IMR-90 (cell line): ENCODE data around the gene BRIP1. TPM values are rescaled to one million over a fixed set of nuclear protein-coding genes. Genes with fewer than 3 reads are reported as not detected.

ENCODE experiments used
- ATAC-seq: fragments of 200-7000 bp; cut with Tn5 transposase; 2 replicates; pipeline ENCODE4 v1.9.1; 2020; ENCODE audit warnings: low read depth, mild to moderate bottlenecking, moderate library complexity
- BruUV-seq: library from RNA; stranded (reverse); fragments of 400-500 nt; replicated peaks from 2 replicates; lab custom pipeline; 2021; lab: Mats Ljungman, UMichigan
- CTCF ChIA-PET: fragments of 300-600 bp; formaldehyde crosslinking; extraction: SDS; loops from one replicate; lab custom pipeline; 2021; ENCODE audit warnings: antibody characterized with exemption; lab: Yijun Ruan, JAX
- POLR2A ChIA-PET: fragments of 300-600 bp; sonication (Branson Sonifier 250); formaldehyde crosslinking; loops from one replicate; lab custom pipeline; 2022; ENCODE audit warnings: antibody characterized with exemption; ENCODE audit not compliant: unreplicated experiment; lab: Charles Lee
- DNase-seq: peaks from one replicate; pipeline ENCODE4 v3.0.0; 2013
- H2AFZ ChIP-seq: replicated peaks from 2 replicates; pipeline ENCODE3; 2013; ENCODE audit warnings: low read length, mild to moderate bottlenecking; ENCODE audit not compliant: poor library complexity
- H2AK5ac ChIP-seq: 2 replicates; pipeline ENCODE4 v1.6.1; 2013; ENCODE audit warnings: low read depth, low read length, inconsistent platforms
- H2AK9ac ChIP-seq: replicated peaks from 2 replicates; pipeline ENCODE3; 2013; ENCODE audit warnings: mild to moderate bottlenecking, low read depth, low read length, moderate library complexity; ENCODE audit not compliant: poor library complexity
- H2BK120ac ChIP-seq: 2 replicates; pipeline ENCODE4 v1.6.1; 2013; ENCODE audit warnings: low read depth, low read length, inconsistent platforms
- H2BK15ac ChIP-seq: 3 replicates; pipeline ENCODE4 v1.6.1; 2013; ENCODE audit warnings: low read depth, low read length, inconsistent platforms
- H2BK20ac ChIP-seq: 2 replicates; pipeline ENCODE4 v1.6.1; 2013; ENCODE audit warnings: low read depth, mild to moderate bottlenecking, inconsistent platforms, low read length, moderate library complexity
- H2BK5ac ChIP-seq: 2 replicates; pipeline ENCODE4 v1.6.1; 2013; ENCODE audit warnings: mild to moderate bottlenecking, low read depth, low read length, inconsistent platforms; ENCODE audit not compliant: poor library complexity, severe bottlenecking
- H3K14ac ChIP-seq: replicated peaks from 2 replicates; pipeline ENCODE4 v1.6.1; 2013; ENCODE audit warnings: low read depth, low read length, inconsistent platforms
- H3K18ac ChIP-seq: 2 replicates; pipeline ENCODE4 v1.6.1; 2013; ENCODE audit warnings: low read depth, low read length, control low read depth
- H3K23ac ChIP-seq: 2 replicates; pipeline ENCODE4 v1.6.1; 2013; ENCODE audit warnings: low read depth, low read length, inconsistent platforms
- H3K27ac ChIP-seq: 2 replicates; pipeline ENCODE4 v1.5.1; 2013; ENCODE audit warnings: mild to moderate bottlenecking, control low read depth, low read length; ENCODE audit not compliant: insufficient read depth
- H3K27me3 ChIP-seq: 2 replicates; pipeline ENCODE4 v1.6.1; 2013; ENCODE audit warnings: low read length; ENCODE audit not compliant: control insufficient read depth, insufficient read depth
- H3K36me3 ChIP-seq: 2 replicates; pipeline ENCODE4 v1.6.1; 2013; ENCODE audit warnings: low read length, mixed read lengths; ENCODE audit not compliant: control insufficient read depth, insufficient read depth
- H3K4ac ChIP-seq: 2 replicates; pipeline ENCODE4 v1.6.1; 2013; ENCODE audit warnings: low read depth, low read length, inconsistent platforms
- H3K4me1 ChIP-seq: 2 replicates; pipeline ENCODE4 v1.6.1; 2013; ENCODE audit warnings: low read length, mixed read lengths; ENCODE audit not compliant: control insufficient read depth, insufficient read depth
- H3K4me2 ChIP-seq: 2 replicates; pipeline ENCODE4 v1.6.1; 2013; ENCODE audit warnings: low read depth, mild to moderate bottlenecking, control low read depth, low read length, moderate library complexity
- H3K4me3 ChIP-seq: 2 replicates; pipeline ENCODE4 v1.5.1; 2013; ENCODE audit warnings: low read depth, mild to moderate bottlenecking, control low read depth, low read length, moderate library complexity; ENCODE audit not compliant: insufficient read depth
- H3K56ac ChIP-seq: 2 replicates; pipeline ENCODE4 v1.6.1; 2013; ENCODE audit warnings: low read length, inconsistent platforms; ENCODE audit not compliant: insufficient read depth; ENCODE audit errors: extremely low read depth
- H3K79me1 ChIP-seq, 2 experiments: 2 replicates each; pipeline ENCODE4 v1.6.1; 2013; ENCODE audit warnings: low read length in 2 of 2, inconsistent platforms in 1 of 2, low read depth in 1 of 2
- H3K9ac ChIP-seq: 2 replicates; pipeline ENCODE4 v1.6.1; 2013; ENCODE audit warnings: low read depth, low read length, control low read depth
- H3K9me1 ChIP-seq: 2 replicates; pipeline ENCODE4 v1.6.1; 2013; ENCODE audit warnings: low read length, inconsistent platforms; ENCODE audit not compliant: insufficient read depth
- H3K9me3 ChIP-seq: 2 replicates; pipeline ENCODE4 v1.6.1; 2013; ENCODE audit warnings: low read length; ENCODE audit not compliant: control insufficient read depth, insufficient read depth
- H4K20me1 ChIP-seq: 2 replicates; pipeline ENCODE4 v1.6.1; 2013; ENCODE audit warnings: low read length, inconsistent platforms; ENCODE audit not compliant: insufficient read depth
- H4K5ac ChIP-seq: 2 replicates; pipeline ENCODE4 v1.6.1; 2013; ENCODE audit warnings: mild to moderate bottlenecking, low read depth, low read length, control low read depth
- H4K8ac ChIP-seq, 2 experiments: 2 replicates each; pipeline ENCODE4 v1.6.1; 2013; ENCODE audit warnings: low read depth in 2 of 2, low read length in 2 of 2, control low read depth in 1 of 2, inconsistent platforms in 1 of 2
- H4K91ac ChIP-seq: 2 replicates; pipeline ENCODE4 v1.6.1; 2013; ENCODE audit warnings: low read depth, low read length, inconsistent platforms; ENCODE audit not compliant: insufficient read depth
- BHLHE40 ChIP-seq: fragments of 150-350 bp; IDR thresholded peaks from 2 replicates; pipeline ENCODE4 v1.6.1; 2016; ENCODE audit warnings: mild to moderate bottlenecking, low read depth, low read length
- CEBPB ChIP-seq: IDR thresholded peaks from 2 replicates; pipeline ENCODE4 v1.6.1; 2012; ENCODE audit warnings: low read depth, low read length, improper control_type of control experiment
- CHD1 ChIP-seq: IDR thresholded peaks from 2 replicates; pipeline ENCODE4 v1.6.1; 2012; ENCODE audit warnings: low read depth, low read length, improper control_type of control experiment
- FOS ChIP-seq: fragments of 150-350 bp; IDR thresholded peaks from 2 replicates; pipeline ENCODE4 v1.6.1; 2016; ENCODE audit warnings: low read depth, low read length
- MAFK ChIP-seq: IDR thresholded peaks from 2 replicates; pipeline ENCODE4 v1.6.1; 2012; ENCODE audit warnings: low read depth, low read length, improper control_type of control experiment
- MAZ ChIP-seq: IDR thresholded peaks from 2 replicates; pipeline ENCODE4 v1.6.1; 2012; ENCODE audit warnings: low read depth, mild to moderate bottlenecking, low read length, improper control_type of control experiment, moderate library complexity, borderline replicate concordance
- MXI1 ChIP-seq: IDR thresholded peaks from 2 replicates; pipeline ENCODE4 v1.6.1; 2012; ENCODE audit warnings: low read depth, mild to moderate bottlenecking, low read length, moderate library complexity, borderline replicate concordance
- NFE2L2 ChIP-seq: fragments of 150-350 bp; IDR thresholded peaks from 2 replicates; pipeline ENCODE4 v1.6.1; 2016; ENCODE audit warnings: low read depth, mild to moderate bottlenecking, low read length
- POLR2A ChIP-seq: IDR thresholded peaks from 2 replicates; pipeline ENCODE4 v1.6.1; 2012; ENCODE audit warnings: mild to moderate bottlenecking, low read depth, low read length
- RAD21 ChIP-seq: IDR thresholded peaks from 2 replicates; pipeline ENCODE4 v1.6.1; 2012; ENCODE audit warnings: low read length, improper control_type of control experiment
- RCOR1 ChIP-seq: IDR thresholded peaks from 2 replicates; pipeline ENCODE4 v1.6.1; 2012; ENCODE audit warnings: mild to moderate bottlenecking, low read length, improper control_type of control experiment; ENCODE audit not compliant: insufficient replicate concordance
- RFX5 ChIP-seq: IDR thresholded peaks from 2 replicates; pipeline ENCODE4 v1.8.0; 2012; ENCODE audit warnings: low read depth, mild to moderate bottlenecking, low read length, moderate library complexity
- SMC3 ChIP-seq: fragments of 150-350 bp; IDR thresholded peaks from 2 replicates; pipeline ENCODE4 v1.6.1; 2016; ENCODE audit warnings: low read depth, mild to moderate bottlenecking, antibody characterized with exemption, low read length, moderate library complexity
- WGBS, 2 experiments: methylation state at CpG; one replicate each; pipeline versions ENCODE4 v1.1.5 to v1.1.7; 2013; ENCODE audit warnings: missing lambda C conversion rate in 2 of 2; ENCODE audit not compliant: insufficient read length in 1 of 2; ENCODE audit errors: extremely low coverage in 2 of 2; 5-methylcytosine and 5-hydroxymethylcytosine counted together
- dilution Hi-C: fragments of 300-500 bp; cut with HindIII; formaldehyde crosslinking; loops from one replicate; pipeline ENCODE4 v1.14.3; 2018; ENCODE audit warnings: low sequenced_read_pairs; ENCODE audit not compliant: unreplicated experiment
- in situ Hi-C: fragments of 300-500 bp; cut with MboI; formaldehyde crosslinking; loops from 3 replicates; pipeline ENCODE4 v1.14.3; 2019; ENCODE audit warnings: low sequenced_read_pairs, inconsistent platforms, mixed read lengths
- intact Hi-C: fragments of 100-400 bp; cut with micrococcal nuclease; formaldehyde crosslinking; loops from 2 replicates; pipeline ENCODE4 v1.10.0; 2022
- polyA plus RNA-seq, 3 experiments: library from polyadenylated mRNA; depleted of rRNA; stranded (reverse); fragments of >200 nt; gene quantifications; 2 replicates each; pipeline ENCODE4 v1.2.3, GENCODE V29; 2012; ENCODE audit warnings: low replicate concordance in 1 of 3
- total RNA-seq: library from RNA; depleted of rRNA; stranded (reverse); fragments of >200 nt; gene quantifications from 2 replicates; pipeline ENCODE4 v1.2.3, GENCODE V29; 2012
- TF ChIP-seq, protein P1 (sequence below): conservative IDR thresholded peaks from 2 replicates; pipeline ENCODE4 v1.5.1; 2012; ENCODE audit warnings: mild to moderate bottlenecking, low read depth, low read length, improper control_type of control experiment
- TF ChIP-seq, protein P2 (sequence below): fragments of 150-350 bp; IDR thresholded peaks from 2 replicates; pipeline ENCODE4 v1.6.1; 2016; ENCODE audit warnings: low read depth, mild to moderate bottlenecking, low read length, moderate library complexity, borderline replicate concordance
- TF ChIP-seq, protein P3 (sequence below): fragments of 150-350 bp; IDR thresholded peaks from 2 replicates; pipeline ENCODE4 v1.6.1; 2017; ENCODE audit warnings: mild to moderate bottlenecking, antibody characterized with exemption, low read length, low read depth

Gene BRIP1
- total and polyA plus RNA-seq, 2 of the 4 experiments (the other 2 are of a cell fraction), result 6.1 to 19.7 TPM

DNA sequence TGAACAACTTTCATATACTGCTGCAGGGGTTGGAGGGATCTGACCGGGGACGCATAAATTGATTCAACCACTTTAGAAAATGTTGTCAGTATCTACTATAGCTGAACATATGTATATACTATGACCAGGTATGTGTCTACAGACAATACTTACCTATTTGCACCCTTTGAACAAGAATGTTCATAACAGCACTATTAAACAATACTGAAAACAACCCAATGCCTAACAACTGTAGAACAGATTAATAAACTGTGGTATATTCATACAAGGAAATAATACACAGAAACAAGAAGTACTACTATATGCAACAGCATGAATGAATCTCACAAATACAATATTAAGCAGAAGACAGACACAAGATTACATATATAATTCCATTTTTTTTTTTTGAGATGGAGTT lies 10.5 kb downstream of the BRIP1 start:
- CTCF ChIA-PET, result no interaction called here
- in situ Hi-C loops, result no loop called here

More for the DNA sequence above, 10.5 kb downstream of the BRIP1 start:
- Histone ChIP-seq H3K4me1 (no peaks in the 10 kb centered on the region), H2BK5ac (no peak overlapping the region), H3K9me3 (no peaks in the 10 kb centered on the region), H3K9me1 (no peaks in the 10 kb centered on the region; the same call in none of the 2 replicates), H2AK5ac (no peak overlapping the region), H3K23ac (no peak overlapping the region), H2BK15ac (no peak overlapping the region), H3K4me2 (no peak overlapping the region), H2AK9ac (no peak overlapping the region), H4K91ac (no peak overlapping the region), H2AFZ (no peak overlapping the region), H3K56ac (no peak overlapping the region), H3K36me3 (peaks cover 3% of the 10 kb centered on the region; the same call in 1 of the 2 replicates), H3K14ac (no peak overlapping the region), H2BK20ac (no peak overlapping the region), H3K4me3 (no peak overlapping the region), H3K27ac (no peak overlapping the region), H4K8ac (no peak overlapping the region), H4K5ac (no peak overlapping the region), H3K79me1 (peaks cover 11 to 40% of the 10 kb centered on the region in 2 experiments; a peak in 3 of 4 replicates), H3K18ac (no peak overlapping the region), H3K4ac (no peak overlapping the region), H2BK120ac (no peak overlapping the region), H3K27me3 (no peaks in the 10 kb centered on the region), H3K9ac (no peak overlapping the region), H4K20me1 (no peaks in the 10 kb centered on the region; the same call in 1 of the 2 replicates)
- TF ChIP-seq RAD21, result no peak
- TF ChIP-seq SMC3, result no peak
- TF ChIP-seq RCOR1, result no peak
- TF ChIP-seq, protein P1, sequence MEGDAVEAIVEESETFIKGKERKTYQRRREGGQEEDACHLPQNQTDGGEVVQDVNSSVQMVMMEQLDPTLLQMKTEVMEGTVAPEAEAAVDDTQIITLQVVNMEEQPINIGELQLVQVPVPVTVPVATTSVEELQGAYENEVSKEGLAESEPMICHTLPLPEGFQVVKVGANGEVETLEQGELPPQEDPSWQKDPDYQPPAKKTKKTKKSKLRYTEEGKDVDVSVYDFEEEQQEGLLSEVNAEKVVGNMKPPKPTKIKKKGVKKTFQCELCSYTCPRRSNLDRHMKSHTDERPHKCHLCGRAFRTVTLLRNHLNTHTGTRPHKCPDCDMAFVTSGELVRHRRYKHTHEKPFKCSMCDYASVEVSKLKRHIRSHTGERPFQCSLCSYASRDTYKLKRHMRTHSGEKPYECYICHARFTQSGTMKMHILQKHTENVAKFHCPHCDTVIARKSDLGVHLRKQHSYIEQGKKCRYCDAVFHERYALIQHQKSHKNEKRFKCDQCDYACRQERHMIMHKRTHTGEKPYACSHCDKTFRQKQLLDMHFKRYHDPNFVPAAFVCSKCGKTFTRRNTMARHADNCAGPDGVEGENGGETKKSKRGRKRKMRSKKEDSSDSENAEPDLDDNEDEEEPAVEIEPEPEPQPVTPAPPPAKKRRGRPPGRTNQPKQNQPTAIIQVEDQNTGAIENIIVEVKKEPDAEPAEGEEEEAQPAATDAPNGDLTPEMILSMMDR, result no peak
- no peak for TF ChIP-seq MAZ
- TF ChIP-seq MAFK, result no peak
- TF ChIP-seq CHD1, result no peak
- no peak for TF ChIP-seq POLR2A
- TF ChIP-seq MXI1, result no peak
- TF ChIP-seq NFE2L2, result no peak
- TF ChIP-seq FOS, result no peak
- TF ChIP-seq, protein P2, sequence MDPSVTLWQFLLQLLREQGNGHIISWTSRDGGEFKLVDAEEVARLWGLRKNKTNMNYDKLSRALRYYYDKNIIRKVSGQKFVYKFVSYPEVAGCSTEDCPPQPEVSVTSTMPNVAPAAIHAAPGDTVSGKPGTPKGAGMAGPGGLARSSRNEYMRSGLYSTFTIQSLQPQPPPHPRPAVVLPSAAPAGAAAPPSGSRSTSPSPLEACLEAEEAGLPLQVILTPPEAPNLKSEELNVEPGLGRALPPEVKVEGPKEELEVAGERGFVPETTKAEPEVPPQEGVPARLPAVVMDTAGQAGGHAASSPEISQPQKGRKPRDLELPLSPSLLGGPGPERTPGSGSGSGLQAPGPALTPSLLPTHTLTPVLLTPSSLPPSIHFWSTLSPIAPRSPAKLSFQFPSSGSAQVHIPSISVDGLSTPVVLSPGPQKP, result no peak
- TF ChIP-seq CEBPB, result no peak
- no peak for TF ChIP-seq BHLHE40
- no peak for TF ChIP-seq RFX5
- TF ChIP-seq, protein P3, sequence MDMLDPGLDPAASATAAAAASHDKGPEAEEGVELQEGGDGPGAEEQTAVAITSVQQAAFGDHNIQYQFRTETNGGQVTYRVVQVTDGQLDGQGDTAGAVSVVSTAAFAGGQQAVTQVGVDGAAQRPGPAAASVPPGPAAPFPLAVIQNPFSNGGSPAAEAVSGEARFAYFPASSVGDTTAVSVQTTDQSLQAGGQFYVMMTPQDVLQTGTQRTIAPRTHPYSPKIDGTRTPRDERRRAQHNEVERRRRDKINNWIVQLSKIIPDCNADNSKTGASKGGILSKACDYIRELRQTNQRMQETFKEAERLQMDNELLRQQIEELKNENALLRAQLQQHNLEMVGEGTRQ, result no peak
- no CpG with 5 or more reads among the region's 2 CpGs for WGBS, 2 experiments
- dilution Hi-C loops (no loop called here), intact Hi-C loops (no loop called here)
- POLR2A ChIA-PET, result no interaction called here
- ATAC-seq, result no peak
- BruUV-seq, result no TSS peak
- no peak for DNase-seq
